Stimulated activated CD4-positive, alpha-beta T cell treated with anti-CD3 and anti-CD28 coated beads, Interleukin-12 subunit alpha, Interleukin-12 subunit beta, amount 100 ng/mL, for 48 hours (primary cell): ENCODE data around the gene FSTL4.

ENCODE experiments used
- DNase-seq, 3 donors: peaks; one replicate each; pipeline ENCODE4 v3.0.0-alpha.2; 2020; ENCODE audit warnings: low read depth in 2 of 3, low spot score in 1 of 3

FSTL4 gene

GRCh38 chr5:133612249-133612860 lies at the start of gene FSTL4:
FSTL4 (minus strand) TSS chr5:133612541.
- DNase-seq = peak in 1 of 3 donors; percentile 23

- DNase-seq = no peak
These were observed 49.0 kb upstream of the FSTL4 start for GRCh38 chr5:133661389-133661788.

- DNase-seq = no peak
These were observed 46.0 kb upstream of the FSTL4 start for GRCh38 chr5:133658327-133658726.

- no peak for DNase-seq
These were observed 44.7 kb upstream of the FSTL4 start for GRCh38 chr5:133657036-133657435.

GRCh38 chr5:133655966-133656365 lies 43.6 kb upstream of the FSTL4 start:
- DNase-seq = no peak

GRCh38 chr5:133653760-133654049 lies 41.4 kb upstream of the FSTL4 start:
- no peak for DNase-seq

- DNase-seq = no peak
These were observed 40.8 kb upstream of the FSTL4 start for GRCh38 chr5:133652951-133653759.

GRCh38 chr5:133644000-133644865 lies 31.9 kb upstream of the FSTL4 start:
- no peak for DNase-seq

GRCh38 chr5:133643365-133643764 lies 31.0 kb upstream of the FSTL4 start:
- no peak for DNase-seq

- DNase-seq = no peak
These were observed 29.9 kb upstream of the FSTL4 start for GRCh38 chr5:133642153-133642722.

- no peak for DNase-seq
These were observed 29.3 kb upstream of the FSTL4 start for GRCh38 chr5:133641683-133642082.

GRCh38 chr5:133639850-133640528 lies 27.6 kb upstream of the FSTL4 start:
- DNase-seq = no peak

- no peak for DNase-seq
These were observed 26.1 kb upstream of the FSTL4 start for GRCh38 chr5:133638436-133638835.

- DNase-seq = no peak
These were observed 24.9 kb upstream of the FSTL4 start for GRCh38 chr5:133637206-133637605.

- DNase-seq = no peak
These were observed 22.7 kb upstream of the FSTL4 start for GRCh38 chr5:133635051-133635450.

GRCh38 chr5:133627180-133627579 lies 14.8 kb upstream of the FSTL4 start:
- no peak for DNase-seq

- no peak for DNase-seq
These were observed 12.0 kb upstream of the FSTL4 start for GRCh38 chr5:133624316-133624715.

GRCh38 chr5:133618141-133618540 lies 5.8 kb upstream of the FSTL4 start:
- DNase-seq = no peak

- DNase-seq = no peak
These were observed 1.4 kb upstream of the FSTL4 start for GRCh38 chr5:133613743-133614142.

- no peak for DNase-seq
These were observed 843 bp upstream of the FSTL4 start for GRCh38 chr5:133613184-133613583.
